Stimulated activated CD4-positive, alpha-beta T cell treated with anti-CD3 and anti-CD28 coated beads, Interleukin-4, amount 100 ng/mL, for 48 hours (primary cell): Measurements from ENCODE around the gene LSAMP.

Experiments
- DNase-seq, 2 donors: peaks; one replicate each; pipeline ENCODE4 v3.0.0-alpha.2; 2020; ENCODE audit warnings: low read depth in 2 of 2

The LSAMP gene

DNA sequence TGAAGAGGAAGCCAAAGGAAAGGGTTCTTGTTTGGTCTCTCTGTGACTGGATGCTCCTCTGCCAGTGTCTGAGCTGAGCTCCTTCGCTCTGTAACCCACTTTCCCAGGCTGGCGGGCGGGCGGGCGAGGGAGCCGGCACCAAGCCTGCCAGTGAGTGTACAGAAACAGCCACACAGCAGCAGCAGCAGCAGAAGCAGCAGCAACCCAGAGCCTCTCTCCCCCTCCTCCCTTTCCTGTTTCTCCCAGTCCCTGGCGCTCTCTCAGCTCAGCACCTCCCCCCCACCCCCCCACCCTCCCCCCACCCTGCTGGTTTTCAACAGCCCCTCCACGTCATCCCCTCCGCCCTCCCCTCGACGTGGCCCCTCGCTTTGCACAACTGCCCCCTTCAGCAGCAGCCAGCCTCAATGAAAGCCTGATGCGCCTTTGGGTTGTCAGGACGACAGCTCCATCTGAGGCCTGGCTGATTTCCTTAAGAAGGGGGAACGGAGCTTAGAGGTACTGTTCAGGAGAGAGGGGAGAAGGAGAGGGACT lies at the start of gene LSAMP:
TSS of gene LSAMP (minus strand) at position 177 of the 531 bp plus-strand sequence.
- DNase-seq = no peak

DNA sequence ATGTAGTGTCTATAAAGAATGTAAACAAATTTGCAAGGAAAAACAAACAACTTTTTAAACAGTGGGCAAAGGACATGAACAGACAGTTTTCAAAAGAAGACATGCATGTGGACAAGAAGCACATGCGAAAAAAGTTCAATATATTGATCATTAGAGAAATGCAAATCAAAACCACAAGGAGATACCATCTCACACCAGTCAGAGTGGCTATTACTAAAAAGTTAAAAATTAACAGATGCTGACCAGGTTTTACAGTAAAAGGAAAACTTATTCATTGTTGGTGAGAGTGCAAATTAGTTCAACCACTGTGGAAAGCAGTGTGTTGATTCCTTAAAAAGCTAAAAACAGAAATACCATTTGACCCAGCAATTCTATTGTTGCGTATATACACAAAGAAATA lies 47.1 kb upstream of the LSAMP start:
- DNase-seq = no peak

DNA sequence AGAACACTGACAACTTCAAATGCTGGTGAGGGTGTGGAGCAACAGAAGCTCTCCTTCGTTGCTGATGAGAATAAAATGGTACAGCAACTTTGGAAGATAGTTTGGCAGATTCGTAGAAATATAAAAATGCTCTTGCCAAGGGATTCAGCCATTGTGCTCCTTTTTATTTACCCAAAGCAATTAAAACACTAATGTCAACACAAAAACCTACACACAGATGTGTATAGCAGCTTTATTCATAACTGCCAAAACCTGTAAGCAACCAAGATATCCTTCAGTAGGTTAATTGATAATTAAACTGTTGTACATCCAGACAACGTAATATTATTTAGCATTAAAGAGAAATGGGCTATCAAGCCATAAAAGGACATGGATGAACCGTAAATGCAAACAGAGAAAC lies 37.8 kb upstream of the LSAMP start:
- DNase-seq = no peak

DNA sequence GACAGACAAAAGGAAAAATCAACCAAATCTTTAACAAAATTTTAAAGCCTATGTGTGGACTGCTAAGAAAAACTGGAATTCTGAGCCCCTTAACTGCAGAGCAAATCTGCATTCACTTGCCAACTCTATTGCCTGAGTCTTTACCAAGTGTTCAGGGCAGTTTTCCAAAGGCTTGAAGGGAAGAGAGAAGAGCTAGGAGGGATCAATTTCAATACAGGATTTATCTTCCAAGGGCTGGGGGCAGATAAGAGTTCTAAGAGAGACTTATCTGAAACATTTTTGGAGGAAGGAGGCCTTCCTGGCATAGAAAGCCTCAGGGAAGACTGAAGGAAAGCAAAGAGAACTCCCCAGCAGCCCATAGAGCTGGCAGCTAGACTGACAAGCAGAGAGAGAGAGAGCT lies 31.4 kb upstream of the LSAMP start:
- no peak for DNase-seq

DNA sequence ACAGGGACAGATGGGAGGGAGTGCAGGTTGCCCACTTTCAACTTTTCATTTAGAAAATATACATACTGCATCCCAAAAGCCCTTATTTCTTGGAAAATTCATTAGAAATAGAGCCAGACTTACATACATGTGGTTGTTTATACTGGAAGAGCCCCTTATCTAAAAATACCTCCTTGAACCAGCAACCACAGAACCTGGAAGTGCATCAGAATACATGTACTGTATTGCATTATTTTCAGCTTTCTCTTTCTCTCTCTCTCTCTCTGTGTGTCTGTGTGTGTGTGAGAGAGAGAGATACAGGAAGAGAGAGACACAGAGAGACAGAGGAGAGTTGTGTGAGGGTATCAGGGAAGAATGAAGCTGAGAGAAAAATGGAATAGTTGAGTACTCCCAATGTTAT lies 29.5 kb upstream of the LSAMP start:
- no peak for DNase-seq

DNA sequence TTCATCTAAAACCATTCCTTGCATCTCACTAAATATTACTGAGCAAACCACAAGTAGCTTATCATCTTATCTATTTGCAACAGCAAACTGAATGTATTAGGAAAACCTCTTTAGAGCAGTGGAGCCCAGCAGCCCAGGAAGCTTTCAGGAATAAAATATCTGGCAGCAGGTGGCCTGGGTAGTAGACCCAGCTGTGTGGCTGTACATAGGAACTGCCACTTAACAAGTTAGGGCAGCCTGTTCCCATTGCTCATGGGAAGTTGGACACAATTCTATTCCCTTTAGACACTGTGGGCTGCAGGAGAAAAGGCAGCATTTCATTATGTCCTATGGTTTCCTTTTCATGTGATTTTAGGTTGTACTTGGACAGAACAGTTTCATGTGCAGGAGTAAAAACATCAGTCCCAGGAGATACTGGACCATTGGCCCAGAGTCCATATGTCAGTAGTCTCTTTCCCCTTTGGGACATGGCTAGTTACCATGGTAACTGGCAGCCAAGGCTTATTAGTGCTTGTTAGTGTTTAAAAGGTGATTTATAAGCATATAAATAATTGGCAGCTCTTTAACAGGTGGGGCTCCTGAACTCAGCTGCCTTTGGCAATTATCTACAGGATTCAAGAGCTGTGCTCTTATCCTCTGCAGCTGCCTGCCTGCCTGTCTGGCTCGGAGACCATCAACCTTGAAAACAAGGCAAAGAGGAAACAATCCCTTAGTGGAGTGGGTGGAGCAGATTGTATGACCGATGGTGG lies 28.9 kb upstream of the LSAMP start:
- DNase-seq = no peak

DNA sequence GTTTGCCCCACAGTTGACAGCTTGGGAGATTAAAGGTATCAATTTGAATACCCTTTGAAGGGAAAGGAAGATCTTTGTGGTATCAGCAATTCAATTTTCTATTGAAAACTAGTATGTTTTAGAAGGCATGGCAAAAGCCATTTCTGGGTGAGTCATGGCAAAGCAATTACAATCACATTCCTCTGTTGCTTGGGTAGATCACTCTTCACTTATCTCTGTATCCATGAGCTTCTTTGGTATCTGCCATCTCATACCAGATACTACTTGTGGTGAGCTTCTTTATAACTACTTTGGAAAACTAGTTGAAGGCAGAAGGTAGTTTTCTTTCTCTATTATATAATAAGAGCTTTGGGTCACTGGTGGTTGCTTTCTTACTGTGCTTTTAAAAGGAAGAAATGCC lies 28.3 kb upstream of the LSAMP start:
- no peak for DNase-seq

DNA sequence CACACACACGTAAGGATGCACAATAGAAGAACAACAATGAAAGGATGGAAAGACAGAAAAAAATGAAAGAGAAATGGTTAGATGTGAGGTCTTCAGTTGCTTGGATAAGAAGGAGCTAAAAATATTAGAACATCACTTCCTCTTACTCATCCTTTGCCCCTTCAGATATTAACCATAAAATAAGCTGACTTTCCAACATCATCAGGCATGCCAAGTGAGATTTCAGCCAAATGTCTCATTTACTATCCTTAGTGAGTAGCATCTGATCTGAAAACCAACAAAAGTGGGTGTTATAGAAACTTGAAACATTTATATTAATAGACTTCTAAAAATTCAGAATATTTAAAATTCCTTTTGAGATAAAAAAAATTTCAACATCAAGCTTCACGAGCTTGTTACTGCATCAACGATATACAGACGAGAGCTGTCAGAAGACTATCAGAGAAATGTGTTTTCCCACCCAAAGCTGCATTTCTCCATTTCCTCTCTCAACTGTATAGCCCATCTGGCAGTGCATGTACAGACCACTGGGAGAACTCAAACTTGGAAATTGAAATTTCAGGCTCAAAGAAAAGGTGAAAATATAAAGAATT lies 25.4 kb upstream of the LSAMP start:
- DNase-seq = no peak

DNA sequence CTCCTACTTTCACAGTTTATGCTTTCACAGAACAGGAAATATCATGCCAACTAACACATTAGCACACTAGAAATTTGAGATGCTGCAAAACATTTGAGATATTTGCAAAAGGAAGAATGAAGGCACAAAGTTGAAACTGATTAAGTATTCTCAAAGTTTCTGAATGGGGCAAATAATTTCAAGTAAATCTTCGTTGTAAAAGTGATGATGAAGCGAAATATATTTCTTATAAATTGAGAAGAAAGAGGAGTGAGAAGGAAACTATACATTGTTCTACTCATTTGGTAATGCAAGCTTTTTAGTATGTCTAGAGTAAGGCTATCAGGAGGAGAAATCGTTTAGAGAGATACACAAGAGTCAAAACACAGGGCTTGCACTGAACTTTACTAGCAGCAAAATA lies 24.3 kb upstream of the LSAMP start:
- DNase-seq = no peak

DNA sequence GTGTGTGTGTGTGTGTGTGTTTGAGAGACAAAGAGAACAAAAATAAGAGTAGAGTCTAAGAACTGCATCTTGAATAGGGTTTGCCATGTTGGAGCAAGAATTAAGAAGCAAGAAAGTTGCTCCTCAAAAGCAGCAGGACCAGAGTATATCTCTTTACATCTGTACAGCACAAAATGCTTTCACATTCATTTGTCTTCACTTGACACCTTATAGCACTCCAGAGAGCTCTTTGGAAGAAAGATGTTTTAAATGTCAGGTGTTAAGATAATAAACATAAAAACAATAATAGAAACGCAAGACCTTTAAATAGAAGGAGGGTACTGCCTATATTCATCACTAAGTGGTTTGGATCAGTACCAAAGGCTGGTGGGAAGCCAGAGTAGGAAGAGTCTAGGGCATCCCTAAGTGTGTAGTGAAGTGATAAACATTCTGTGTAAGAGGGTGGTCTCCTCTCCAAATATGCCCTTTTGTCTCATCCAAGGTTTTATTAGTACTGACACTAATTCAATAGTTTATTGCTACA lies 19.1 kb upstream of the LSAMP start:
- DNase-seq = no peak

DNA sequence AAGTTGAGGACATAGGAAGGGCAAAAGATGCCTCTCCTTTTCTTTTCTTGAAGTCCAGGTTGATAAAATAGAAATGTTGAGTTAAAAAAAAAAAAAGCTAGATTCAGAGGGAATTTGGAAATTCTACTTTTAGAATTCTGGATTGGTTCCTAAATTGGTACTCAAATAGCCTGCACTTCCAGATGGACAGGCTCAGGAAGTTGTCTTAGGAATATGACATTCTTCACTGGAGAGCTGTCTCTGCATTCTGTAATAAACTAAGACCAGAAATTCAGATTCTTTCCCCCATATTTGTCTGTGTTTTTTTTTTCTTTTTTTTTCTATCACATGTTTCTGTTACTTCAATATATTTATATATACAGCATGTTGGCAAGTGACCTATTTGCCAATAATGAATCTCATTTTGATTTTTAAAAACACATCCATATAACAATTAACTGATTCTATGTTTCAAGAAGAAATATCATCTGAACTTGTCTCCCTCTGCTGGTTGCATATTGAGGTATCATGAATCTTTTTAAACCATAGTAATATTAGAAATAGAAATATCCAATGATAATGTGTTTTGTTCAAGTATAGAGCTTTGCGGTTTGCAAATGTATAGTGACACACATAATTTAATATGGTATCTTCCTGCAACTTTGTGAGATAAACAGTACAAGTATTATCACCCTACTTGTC lies 8.5 kb upstream of the LSAMP start:
- DNase-seq = no peak

DNA sequence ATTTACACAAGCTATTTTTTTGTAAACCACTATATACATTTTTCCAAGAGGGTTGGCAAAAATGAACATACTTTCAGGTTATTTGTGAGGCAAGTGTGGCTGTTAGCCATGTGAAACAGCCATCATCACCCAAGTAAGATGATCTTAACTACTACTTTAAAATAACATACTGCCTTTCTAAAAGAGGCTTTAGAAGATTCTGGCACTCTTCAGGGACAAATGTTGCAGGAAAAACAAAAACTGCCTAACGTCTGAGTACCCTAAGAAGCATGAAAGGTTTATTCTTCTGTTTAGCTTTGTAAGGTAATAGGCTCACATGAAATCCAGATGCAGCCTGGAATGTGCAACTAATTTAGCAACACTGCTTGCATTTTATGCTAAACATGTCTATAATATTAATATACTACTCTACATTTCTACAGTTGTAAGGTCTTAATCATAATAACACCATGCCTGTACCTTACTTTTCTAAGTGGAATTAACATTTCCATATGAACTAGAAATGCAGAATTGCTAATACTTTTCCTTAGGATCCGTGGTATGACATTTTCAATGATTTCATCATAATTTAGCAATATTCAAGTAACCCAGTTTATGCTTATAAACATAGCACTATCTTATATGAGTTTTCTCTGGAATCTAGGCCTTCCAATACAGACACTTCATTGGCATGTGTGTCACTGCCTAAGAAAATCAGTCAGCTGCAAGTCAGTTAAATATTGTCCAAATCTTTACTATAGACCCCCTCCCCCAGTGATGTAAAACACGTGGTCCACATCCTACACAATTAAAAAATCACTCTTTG lies 4.5 kb upstream of the LSAMP start:
- DNase-seq = no peak

DNA sequence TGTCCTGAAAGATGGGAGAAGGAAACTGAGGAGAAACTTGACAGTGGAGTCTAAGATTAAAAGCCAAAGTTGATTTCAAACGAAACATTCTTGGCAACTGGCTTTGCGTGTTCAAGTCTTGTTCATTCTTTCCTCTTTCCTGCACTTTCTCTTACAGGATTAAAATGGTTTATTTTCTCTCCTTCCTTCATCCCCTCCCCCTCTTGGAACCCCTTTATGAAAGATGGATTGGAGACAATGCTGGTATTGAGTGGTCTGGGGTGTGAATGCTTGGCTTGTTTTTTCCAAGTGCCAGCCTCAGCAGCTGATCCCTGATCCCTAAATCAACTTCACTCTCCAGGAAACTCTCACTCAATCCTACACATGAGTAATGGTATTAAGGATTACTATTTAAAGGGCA lies 703 bp upstream of the LSAMP start:
- no peak for DNase-seq

DNA sequence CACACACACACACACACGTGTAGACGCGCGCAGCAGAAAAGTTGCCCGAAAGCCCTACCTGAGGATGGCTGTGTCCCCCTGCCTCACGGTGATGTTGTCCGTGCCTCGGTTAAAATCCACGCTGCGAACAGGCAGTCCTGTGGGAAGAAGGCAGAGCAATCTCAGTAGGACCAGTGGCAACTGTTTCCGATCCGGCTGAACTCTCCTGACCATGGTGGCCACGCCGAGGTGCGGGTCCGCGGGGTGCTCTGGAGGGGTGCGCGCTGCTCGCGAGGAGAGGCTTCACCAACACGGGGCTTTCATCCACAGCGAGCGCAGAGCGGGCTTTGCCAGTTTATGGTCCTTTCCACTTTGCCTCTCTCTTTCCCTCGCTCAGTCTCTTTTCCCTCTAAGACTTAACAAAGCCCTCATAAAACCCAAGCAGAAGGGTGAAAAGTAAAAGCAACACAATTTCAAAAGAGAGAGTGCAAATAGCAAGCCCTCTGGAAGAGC lies 422 bp downstream of the LSAMP start:
- no peak for DNase-seq

DNA sequence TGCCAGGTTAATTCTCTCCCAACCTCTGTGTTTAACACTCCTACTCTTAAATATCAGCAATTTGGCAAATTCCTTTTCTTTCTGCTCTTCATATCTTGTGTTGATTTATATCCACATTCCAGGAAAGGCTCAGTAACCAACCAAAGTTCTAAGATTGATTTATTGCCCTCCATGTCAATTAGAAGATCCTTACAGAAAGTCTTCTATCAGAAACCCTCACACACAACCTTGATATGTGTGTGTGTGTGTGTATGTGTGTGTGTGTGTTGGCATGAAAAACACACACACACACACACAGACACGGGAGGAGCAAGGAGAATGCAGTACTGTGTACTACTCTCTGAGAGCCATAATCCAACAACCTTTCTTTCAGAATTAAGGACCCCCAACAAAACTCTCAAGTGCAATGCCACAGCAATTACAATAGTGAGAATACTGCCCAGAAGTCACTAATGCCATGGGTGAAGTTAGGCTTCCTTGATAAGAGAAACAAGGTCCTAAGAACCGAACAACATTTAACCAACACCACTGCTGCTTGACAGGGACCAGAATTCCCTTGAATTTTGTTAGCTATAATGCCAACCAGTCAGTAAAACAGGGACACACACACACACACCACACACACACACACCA lies 1.1 kb downstream of the LSAMP start:
- DNase-seq = no peak

DNA sequence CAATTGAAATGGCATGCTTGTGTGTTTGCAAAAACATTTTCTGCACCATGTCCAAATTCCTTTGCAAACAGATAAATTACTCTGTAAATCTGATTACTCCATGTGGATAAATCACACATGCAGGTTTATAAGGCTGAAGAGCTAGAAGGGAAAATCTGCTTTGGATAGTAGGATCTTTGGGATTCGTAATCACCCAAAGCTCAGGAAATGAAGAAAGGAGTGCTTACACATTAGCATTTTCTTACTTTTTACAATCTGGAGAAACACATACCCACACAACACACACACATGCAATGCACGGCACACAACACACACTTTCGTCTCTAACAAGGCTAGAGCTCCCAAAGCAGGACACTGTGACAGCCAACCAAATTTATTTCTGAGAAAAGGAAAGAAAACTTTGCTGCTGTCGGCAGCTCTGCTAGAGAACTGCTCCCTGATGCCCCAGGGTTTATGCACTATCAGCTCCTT lies 2.1 kb downstream of the LSAMP start:
- no peak for DNase-seq

DNA sequence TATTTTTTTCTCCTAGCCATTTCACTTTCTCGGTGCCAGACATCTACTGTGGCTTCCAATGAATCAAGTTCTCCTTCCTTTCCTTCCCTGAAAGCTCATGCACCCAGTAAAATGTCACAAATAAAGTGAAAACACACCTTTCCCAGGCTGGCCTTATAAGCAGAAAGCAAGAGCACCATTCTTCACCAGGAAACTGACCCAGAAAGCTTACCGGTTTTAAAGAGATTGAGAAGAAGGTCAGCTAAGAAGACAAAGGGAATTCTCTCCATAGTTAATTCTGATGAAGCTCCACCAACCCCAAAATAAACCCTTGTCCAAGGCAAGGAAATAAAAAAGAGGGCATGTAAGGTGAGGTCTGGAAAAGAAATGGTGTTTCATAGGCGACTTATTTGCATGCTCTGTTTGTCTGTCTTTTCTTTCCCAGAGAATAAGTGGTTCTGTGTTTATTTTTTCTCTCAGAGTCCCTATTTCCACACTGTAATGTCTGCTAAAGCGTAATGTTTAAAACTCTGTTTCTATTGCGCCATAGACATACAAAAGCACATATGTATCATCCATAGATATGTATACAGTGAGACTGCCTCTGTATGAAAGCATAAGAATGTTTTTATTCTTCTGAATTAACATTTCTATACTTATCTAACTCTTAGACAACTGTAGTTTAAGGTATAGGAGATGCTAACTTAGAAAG lies 2.8 kb downstream of the LSAMP start:
- no peak for DNase-seq

DNA sequence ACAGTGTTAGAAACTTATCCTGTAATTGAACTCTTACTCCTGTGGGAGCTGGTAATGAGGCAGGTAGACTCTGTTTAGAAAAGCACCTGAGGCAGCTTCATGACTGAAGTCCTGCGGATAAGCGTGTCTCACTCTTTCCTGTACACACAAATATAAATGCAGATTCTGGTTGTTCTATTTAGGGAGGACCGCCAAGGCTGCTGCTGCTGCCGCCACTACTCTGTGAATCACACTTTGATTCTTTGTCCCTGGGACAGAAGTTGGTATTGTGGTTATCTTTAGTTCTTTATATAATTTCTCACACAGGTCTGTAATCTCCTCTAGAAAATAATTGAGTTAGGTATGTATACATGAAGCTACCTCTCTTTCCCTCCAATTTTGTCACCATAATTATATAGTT lies 3.6 kb downstream of the LSAMP start:
- no peak for DNase-seq

DNA sequence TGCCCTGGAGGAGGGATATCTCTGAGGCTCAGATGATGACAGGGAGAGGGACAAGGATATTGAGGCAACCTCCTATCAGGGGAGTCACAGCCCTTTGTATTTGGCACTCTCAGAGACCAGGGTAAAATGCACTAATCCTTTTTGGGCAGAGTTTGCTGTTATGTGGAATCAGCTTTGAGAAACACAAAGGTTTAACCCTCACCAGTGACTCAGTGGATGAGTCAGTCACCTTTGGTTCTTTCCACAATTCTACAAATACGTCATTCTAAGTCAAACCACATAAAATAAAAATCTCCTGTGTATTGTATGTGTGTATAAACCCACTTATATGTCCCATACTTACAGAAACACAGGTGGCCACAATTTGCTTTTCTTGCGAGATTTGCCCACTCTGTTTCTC lies 5.1 kb downstream of the LSAMP start:
- no peak for DNase-seq

DNA sequence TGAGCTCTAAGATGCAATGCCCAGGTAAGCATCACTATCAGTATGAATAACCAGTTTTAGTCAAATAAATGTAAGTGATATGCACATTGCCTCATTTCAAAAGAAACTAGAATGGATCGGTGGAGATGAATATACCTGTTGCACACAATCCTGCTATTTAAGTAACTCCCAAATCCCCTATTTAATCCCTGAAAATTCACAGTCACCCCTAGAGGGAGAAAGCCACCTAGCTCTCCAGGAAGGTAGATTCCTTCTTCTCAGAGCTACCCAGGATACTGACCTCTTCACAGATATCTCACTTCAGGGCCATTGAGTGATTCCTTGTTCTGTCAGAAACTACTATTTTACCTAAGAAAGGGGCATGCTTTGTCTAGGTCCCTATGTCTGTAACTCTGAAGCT lies 11.7 kb downstream of the LSAMP start:
- no peak for DNase-seq

DNA sequence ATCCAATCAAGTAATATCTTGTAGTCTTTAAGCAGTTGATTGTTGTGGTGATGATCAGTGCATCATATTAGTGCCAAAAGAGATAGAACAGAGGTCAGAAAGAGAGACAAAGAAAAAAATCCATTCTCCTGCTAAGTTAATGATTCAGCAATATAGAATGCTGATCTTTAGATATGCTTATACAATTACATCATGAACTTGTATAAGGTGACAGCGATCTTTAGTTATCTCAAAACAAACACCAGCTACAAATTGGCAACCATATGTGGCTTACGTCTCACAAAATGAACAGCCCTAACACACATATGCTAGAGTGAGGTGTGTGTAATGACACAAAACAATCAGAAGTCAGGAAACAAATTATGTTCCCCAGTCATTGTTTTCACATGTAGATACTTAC lies 12.5 kb downstream of the LSAMP start:
- DNase-seq = no peak
